Transverse colon (tissue), 4 donors: ENCODE measurements around the gene FXYD2.

Experiments used
- CTCF ChIP-seq, 5 experiments: fragments of 200-600 bp in 3 of 5; fragments of 450-650 bp in 2 of 5; sonication (generic) in 3 of 5; IDR thresholded peaks; 1 replicate in 2 of 5; 2 replicates in 3 of 5; pipeline ENCODE4 v1.5.1; 2016 to 2017; ENCODE audit warnings: antibody characterized with exemption in 5 of 5, inconsistent platforms in 3 of 5, mild to moderate bottlenecking in 2 of 5, moderate library complexity in 1 of 5
- EP300 ChIP-seq: sonication (generic); formaldehyde crosslinking; IDR thresholded peaks from one replicate; pipeline ENCODE4 v1.6.1; 2017; ENCODE audit warnings: antibody characterized with exemption, low read depth
- POLR2A ChIP-seq: fragments of 450-650 bp; IDR thresholded peaks from one replicate; pipeline ENCODE4 v1.6.1; 2016; ENCODE audit warnings: antibody characterized with exemption, mild to moderate bottlenecking, moderate library complexity
- POLR2AphosphoS5 ChIP-seq, 3 donors: sonication (generic); formaldehyde crosslinking; IDR thresholded peaks; one replicate each; pipeline ENCODE4 v1.6.1; 2016; ENCODE audit warnings: antibody characterized with exemption in 3 of 3

- TF ChIP-seq POLR2A = no peak
- TF ChIP-seq CTCF (IDR thresholded peaks at IDR 0.05) = no peak
- no peak for TF ChIP-seq EP300
- no peak for TF ChIP-seq POLR2AphosphoS5 (IDR thresholded peaks at IDR 0.05)
Observed at GRCh38 chr11:117842131-117842941, 17.8 kb upstream of the FXYD2 start.
